K562 (cell line): Measurements from ENCODE around the gene XPO6. TPM values are rescaled to one million over a fixed set of nuclear protein-coding genes. Genes with fewer than 3 reads are reported as not detected.

Source experiments
- IFI16 ChIP-seq: fragments of 250-450 bp; sonication (Bioruptor Pico); IDR thresholded peaks from 2 replicates; pipeline ENCODE4 v2.1.2; 2022; ENCODE audit warnings: mild to moderate bottlenecking, inconsistent platforms
- MCM2 ChIP-seq: fragments of 450-650 bp; IDR thresholded peaks from 2 replicates; pipeline ENCODE4 v1.6.1; 2017; ENCODE audit warnings: low read depth, mild to moderate bottlenecking
- MYBL2 ChIP-seq, 2 experiments: fragments of 450-650 bp in 1 of 2; sonication (generic) in 1 of 2; formaldehyde crosslinking in 1 of 2; IDR thresholded peaks; 2 replicates each; pipeline versions ENCODE4 v1.6.1 to v1.8.1; 2017 to 2022; ENCODE audit warnings: borderline replicate concordance in 1 of 2, inconsistent platforms in 1 of 2, low read depth in 1 of 2, mild to moderate bottlenecking in 1 of 2, missing genetic modification reagents in 1 of 2, moderate library complexity in 1 of 2
- PML ChIP-seq: IDR thresholded peaks from 2 replicates; pipeline ENCODE4 v1.6.1; 2012; ENCODE audit warnings: low read length, inconsistent platforms
- SNRNP70 ChIP-seq: fragments of 200-400 bp; formaldehyde crosslinking; optimal IDR thresholded peaks from 2 replicates; pipeline ENCODE3; 2017; ENCODE audit warnings: low read depth, low read length
- SPI1 ChIP-seq: IDR thresholded peaks from 2 replicates; pipeline ENCODE4 v1.6.1; 2011; ENCODE audit warnings: low read depth, low read length, control low read depth, borderline replicate concordance
- ZFPM2 ChIP-seq: fragments of 250-450 bp; sonication (Bioruptor Pico); IDR thresholded peaks from 2 replicates; pipeline ENCODE4 v1.5.1; 2022; ENCODE audit warnings: mild to moderate bottlenecking
- ZNF143 ChIP-seq: sonication (generic); formaldehyde crosslinking; IDR thresholded peaks from 2 replicates; pipeline ENCODE4 v1.9.0; 2022; ENCODE audit warnings: mild to moderate bottlenecking, missing genetic modification reagents
- polyA plus RNA-seq, 8 experiments: library from polyadenylated mRNA; depleted of rRNA in 4 of 8; stranded (reverse) in 5 of 8; unstranded in 3 of 8; fragments of >200 nt; fragmentation: Nextera tagmentation in 2 of 8; fragmentation: Illumina TruSeq in 1 of 8; extraction: Ambion mirVana in 2 of 8; extraction: Trizol in 1 of 8; gene quantifications; 2 replicates each; pipeline versions ENCODE4 v1.2.1 to v1.2.3, GENCODE V29; 2011 to 2014; ENCODE audit warnings: inconsistent platforms in 1 of 8, missing spikeins in 1 of 8
- total RNA-seq, 7 experiments: library from RNA; depleted of rRNA in 6 of 7; stranded (reverse); fragments of >200 nt in 6 of 7; fragmentation: Illumina TruSeq in 2 of 7; extraction: Trizol in 2 of 7; gene quantifications; 2 replicates each; pipeline versions ENCODE4 v1.2.1 to v1.2.3, GENCODE V29; 2011 to 2021; ENCODE audit warnings: low replicate concordance in 1 of 7
- TF ChIP-seq, protein P1 (sequence below), 2 experiments: fragments of 200-800 bp in 1 of 2; sonication (Bioruptor generic) in 1 of 2; sonication (generic) in 1 of 2; formaldehyde crosslinking in 1 of 2; IDR thresholded peaks in 1 of 2; conservative IDR thresholded peaks in 1 of 2; 2 replicates each; pipeline versions ENCODE4 v1.5.0 to v1.6.1; 2016 to 2020; ENCODE audit warnings: missing compliant biosample characterization in 1 of 2, missing genetic modification characterization in 1 of 2, missing genetic modification reagents in 1 of 2
- TF ChIP-seq, protein P2 (sequence below): fragments of 250-450 bp; sonication (Bioruptor Pico); IDR thresholded peaks from 2 replicates; pipeline ENCODE4 v1.4.0; 2020; ENCODE audit warnings: mild to moderate bottlenecking, moderate library complexity
- TF ChIP-seq, protein P3 (sequence below): sonication (generic); formaldehyde crosslinking; IDR thresholded peaks from 2 replicates; pipeline ENCODE4 v1.8.0; 2022; ENCODE audit warnings: mild to moderate bottlenecking, low read depth, missing genetic modification reagents
- TF ChIP-seq, protein P4 (sequence below): sonication (generic); formaldehyde crosslinking; IDR thresholded peaks from 2 replicates; pipeline ENCODE4 v1.8.1; 2022; ENCODE audit warnings: missing genetic modification reagents
- TF ChIP-seq, protein P5 (sequence below): fragments of 250-450 bp; sonication (Bioruptor Pico); IDR thresholded peaks from 2 replicates; pipeline ENCODE4 v1.8.0; 2022; ENCODE audit warnings: moderate library complexity, mild to moderate bottlenecking, inconsistent platforms
- TF ChIP-seq, protein P6 (sequence below): fragments of 200-400 bp; formaldehyde crosslinking; IDR thresholded peaks from 2 replicates; pipeline ENCODE4 v1.6.1; 2017; ENCODE audit warnings: mild to moderate bottlenecking, low read depth, low read length, moderate library complexity

Gene XPO6
- total and polyA plus RNA-seq, 9 of the 15 experiments (the other 6 are each of a cell fraction or from before 2014, with no cell fraction given): 11.2 to 196 (median 119) TPM

DNA sequence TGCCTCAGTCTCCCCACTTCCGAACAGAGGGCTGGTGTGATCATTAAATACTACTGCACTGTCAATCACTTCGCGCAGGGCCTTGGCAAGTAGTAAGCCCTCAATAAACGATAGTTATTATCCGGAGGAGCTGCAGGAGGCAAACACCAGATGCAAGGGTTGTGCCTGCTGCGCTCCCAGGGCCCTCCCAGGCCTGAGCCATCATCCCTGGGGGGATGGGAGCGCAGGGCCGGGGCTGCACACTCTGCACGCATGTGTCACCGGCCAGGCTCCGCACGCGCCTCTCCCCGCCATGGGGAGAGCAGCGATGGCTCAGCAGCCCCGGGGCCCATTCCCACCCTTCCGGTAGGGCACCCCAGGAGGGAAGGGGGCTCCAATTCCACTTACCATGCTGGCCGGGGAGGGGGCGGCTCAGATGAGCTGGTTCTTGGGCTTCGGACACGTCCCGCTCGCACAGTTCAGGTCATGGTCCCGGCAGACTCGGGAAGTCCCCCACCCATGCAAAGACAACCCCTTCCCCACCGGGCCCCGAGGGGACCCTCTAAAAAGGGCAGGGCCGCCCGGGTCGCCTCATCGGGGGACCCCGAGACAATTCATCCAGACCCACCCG is 681 bp downstream of the XPO6 start (continued):
- TF ChIP-seq MCM2 (no peak), PML (no peak), IFI16 (CRISPR knock-in tag) (no peak), ZNF143 (CRISPR knock-in tag) (no peak; the same call in 1 of the 2 replicates), SPI1 (no peak), SNRNP70 (no peak), ZFPM2 (CRISPR knock-in tag) (no peak), MYBL2 (IDR thresholded peaks at IDR 0.05; ENCODE audit: low read depth) (no peak), MYBL2 (CRISPR knock-in tag; IDR thresholded peaks at IDR 0.05; ENCODE audit: borderline replicate concordance) (no peak)
- TF ChIP-seq, protein P1, sequence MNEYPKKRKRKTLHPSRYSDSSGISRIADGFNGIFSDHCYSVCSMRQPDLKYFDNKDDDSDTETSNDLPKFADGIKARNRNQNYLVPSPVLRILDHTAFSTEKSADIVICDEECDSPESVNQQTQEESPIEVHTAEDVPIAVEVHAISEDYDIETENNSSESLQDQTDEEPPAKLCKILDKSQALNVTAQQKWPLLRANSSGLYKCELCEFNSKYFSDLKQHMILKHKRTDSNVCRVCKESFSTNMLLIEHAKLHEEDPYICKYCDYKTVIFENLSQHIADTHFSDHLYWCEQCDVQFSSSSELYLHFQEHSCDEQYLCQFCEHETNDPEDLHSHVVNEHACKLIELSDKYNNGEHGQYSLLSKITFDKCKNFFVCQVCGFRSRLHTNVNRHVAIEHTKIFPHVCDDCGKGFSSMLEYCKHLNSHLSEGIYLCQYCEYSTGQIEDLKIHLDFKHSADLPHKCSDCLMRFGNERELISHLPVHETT (CRISPR knock-in tag; conservative IDR thresholded peaks at IDR 0.05 in 1 of 2, IDR thresholded peaks at IDR 0.05 in 1 of 2): no peak
- TF ChIP-seq, protein P2, sequence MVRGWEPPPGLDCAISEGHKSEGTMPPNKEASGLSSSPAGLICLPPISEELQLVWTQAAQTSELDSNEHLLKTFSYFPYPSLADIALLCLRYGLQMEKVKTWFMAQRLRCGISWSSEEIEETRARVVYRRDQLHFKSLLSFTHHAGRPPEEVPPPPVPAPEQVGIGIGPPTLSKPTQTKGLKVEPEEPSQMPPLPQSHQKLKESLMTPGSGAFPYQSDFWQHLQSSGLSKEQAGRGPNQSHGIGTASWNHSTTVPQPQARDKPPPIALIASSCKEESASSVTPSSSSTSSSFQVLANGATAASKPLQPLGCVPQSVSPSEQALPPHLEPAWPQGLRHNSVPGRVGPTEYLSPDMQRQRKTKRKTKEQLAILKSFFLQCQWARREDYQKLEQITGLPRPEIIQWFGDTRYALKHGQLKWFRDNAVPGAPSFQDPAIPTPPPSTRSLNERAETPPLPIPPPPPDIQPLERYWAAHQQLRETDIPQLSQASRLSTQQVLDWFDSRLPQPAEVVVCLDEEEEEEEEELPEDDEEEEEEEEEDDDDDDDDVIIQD: no peak
- TF ChIP-seq, protein P3, sequence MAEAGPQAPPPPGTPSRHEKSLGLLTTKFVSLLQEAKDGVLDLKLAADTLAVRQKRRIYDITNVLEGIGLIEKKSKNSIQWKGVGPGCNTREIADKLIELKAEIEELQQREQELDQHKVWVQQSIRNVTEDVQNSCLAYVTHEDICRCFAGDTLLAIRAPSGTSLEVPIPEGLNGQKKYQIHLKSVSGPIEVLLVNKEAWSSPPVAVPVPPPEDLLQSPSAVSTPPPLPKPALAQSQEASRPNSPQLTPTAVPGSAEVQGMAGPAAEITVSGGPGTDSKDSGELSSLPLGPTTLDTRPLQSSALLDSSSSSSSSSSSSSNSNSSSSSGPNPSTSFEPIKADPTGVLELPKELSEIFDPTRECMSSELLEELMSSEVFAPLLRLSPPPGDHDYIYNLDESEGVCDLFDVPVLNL (CRISPR knock-in tag): no peak
- TF ChIP-seq, protein P4, sequence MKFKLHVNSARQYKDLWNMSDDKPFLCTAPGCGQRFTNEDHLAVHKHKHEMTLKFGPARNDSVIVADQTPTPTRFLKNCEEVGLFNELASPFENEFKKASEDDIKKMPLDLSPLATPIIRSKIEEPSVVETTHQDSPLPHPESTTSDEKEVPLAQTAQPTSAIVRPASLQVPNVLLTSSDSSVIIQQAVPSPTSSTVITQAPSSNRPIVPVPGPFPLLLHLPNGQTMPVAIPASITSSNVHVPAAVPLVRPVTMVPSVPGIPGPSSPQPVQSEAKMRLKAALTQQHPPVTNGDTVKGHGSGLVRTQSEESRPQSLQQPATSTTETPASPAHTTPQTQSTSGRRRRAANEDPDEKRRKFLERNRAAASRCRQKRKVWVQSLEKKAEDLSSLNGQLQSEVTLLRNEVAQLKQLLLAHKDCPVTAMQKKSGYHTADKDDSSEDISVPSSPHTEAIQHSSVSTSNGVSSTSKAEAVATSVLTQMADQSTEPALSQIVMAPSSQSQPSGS (CRISPR knock-in tag): no peak
- TF ChIP-seq, protein P5, sequence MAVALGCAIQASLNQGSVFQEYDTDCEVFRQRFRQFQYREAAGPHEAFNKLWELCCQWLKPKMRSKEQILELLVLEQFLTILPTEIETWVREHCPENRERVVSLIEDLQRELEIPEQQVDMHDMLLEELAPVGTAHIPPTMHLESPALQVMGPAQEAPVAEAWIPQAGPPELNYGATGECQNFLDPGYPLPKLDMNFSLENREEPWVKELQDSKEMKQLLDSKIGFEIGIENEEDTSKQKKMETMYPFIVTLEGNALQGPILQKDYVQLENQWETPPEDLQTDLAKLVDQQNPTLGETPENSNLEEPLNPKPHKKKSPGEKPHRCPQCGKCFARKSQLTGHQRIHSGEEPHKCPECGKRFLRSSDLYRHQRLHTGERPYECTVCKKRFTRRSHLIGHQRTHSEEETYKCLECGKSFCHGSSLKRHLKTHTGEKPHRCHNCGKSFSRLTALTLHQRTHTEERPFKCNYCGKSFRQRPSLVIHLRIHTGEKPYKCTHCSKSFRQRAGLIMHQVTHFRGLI (CRISPR knock-in tag): no peak
- TF ChIP-seq, protein P6, sequence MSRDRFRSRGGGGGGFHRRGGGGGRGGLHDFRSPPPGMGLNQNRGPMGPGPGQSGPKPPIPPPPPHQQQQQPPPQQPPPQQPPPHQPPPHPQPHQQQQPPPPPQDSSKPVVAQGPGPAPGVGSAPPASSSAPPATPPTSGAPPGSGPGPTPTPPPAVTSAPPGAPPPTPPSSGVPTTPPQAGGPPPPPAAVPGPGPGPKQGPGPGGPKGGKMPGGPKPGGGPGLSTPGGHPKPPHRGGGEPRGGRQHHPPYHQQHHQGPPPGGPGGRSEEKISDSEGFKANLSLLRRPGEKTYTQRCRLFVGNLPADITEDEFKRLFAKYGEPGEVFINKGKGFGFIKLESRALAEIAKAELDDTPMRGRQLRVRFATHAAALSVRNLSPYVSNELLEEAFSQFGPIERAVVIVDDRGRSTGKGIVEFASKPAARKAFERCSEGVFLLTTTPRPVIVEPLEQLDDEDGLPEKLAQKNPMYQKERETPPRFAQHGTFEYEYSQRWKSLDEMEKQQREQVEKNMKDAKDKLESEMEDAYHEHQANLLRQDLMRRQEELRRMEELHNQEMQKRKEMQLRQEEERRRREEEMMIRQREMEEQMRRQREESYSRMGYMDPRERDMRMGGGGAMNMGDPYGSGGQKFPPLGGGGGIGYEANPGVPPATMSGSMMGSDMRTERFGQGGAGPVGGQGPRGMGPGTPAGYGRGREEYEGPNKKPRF: no peak
